Endothelial cell of umbilical vein (primary cell): Measurements from ENCODE around the gene METTL26. TPM values are rescaled to one million over a fixed set of nuclear protein-coding genes. Genes with fewer than 3 reads are reported as not detected.

Source experiments
- BruUV-seq: library from RNA; stranded (reverse); fragments of 400-500 nt; replicated peaks from 2 replicates; lab custom pipeline; 2021; lab: Mats Ljungman, UMichigan
- CTCF ChIA-PET: fragments of 300-600, 350-600 bp; sonication (Branson Sonifier 250); formaldehyde crosslinking; loops from one replicate; lab custom pipeline; 2021; ENCODE audit warnings: antibody characterized with exemption, inconsistent platforms; lab: Charles Lee
- POLR2A ChIA-PET: fragments of 300-600, 350-600 bp; sonication (Branson Sonifier 250); formaldehyde crosslinking; loops from one replicate; lab custom pipeline; 2021; ENCODE audit warnings: antibody characterized with exemption, inconsistent platforms; lab: Charles Lee
- DNase-seq: peaks from one replicate; pipeline ENCODE4 v3.0.0-alpha.2; 2011; ENCODE audit warnings: low read depth, low spot score
- FAIRE-seq: peaks from 2 replicates; lab custom pipeline; 2011; peaks lifted over from hg19 to GRCh38; lab: Jason Lieb, UNC
- H2AFZ ChIP-seq: 2 replicates; pipeline ENCODE4 v1.6.0; 2012; ENCODE audit warnings: low read depth, low read length, control low read depth, inconsistent platforms
- H3K27ac ChIP-seq: 2 replicates; pipeline ENCODE4 v1.5.1; 2011; ENCODE audit warnings: low read depth, mild to moderate bottlenecking, control low read depth, low read length, moderate library complexity; ENCODE audit not compliant: insufficient read depth
- H3K27me3 ChIP-seq, 2 experiments: 2 replicates each; pipeline versions ENCODE4 v1.6.0 to v1.6.1; 2011; ENCODE audit warnings: low read length in 2 of 2, mixed read lengths in 1 of 2; ENCODE audit not compliant: control insufficient read depth in 2 of 2, insufficient read depth in 2 of 2
- H3K36me3 ChIP-seq, 2 experiments: 2 replicates in 1 of 2; 3 replicates in 1 of 2; pipeline ENCODE4 v1.5.1; 2011; ENCODE audit warnings: low read length in 2 of 2, mild to moderate bottlenecking in 1 of 2, moderate library complexity in 1 of 2; ENCODE audit not compliant: control insufficient read depth in 2 of 2, insufficient read depth in 2 of 2; ENCODE audit errors: extremely low read depth in 1 of 2
- H3K4me1 ChIP-seq: 3 replicates; pipeline ENCODE4 v1.5.1; 2011; ENCODE audit warnings: mild to moderate bottlenecking, low read length; ENCODE audit not compliant: control insufficient read depth, insufficient read depth; ENCODE audit errors: extremely low read depth
- H3K4me2 ChIP-seq: 2 replicates; pipeline ENCODE4 v1.6.1; 2011; ENCODE audit warnings: low read length, control low read depth, mixed read lengths; ENCODE audit not compliant: insufficient read depth
- H3K4me3 ChIP-seq, 3 experiments: fragments of 200-600 bp in 1 of 3; sonication (generic), shearing (Covaris generic) in 1 of 3; replicated peaks in 1 of 3; 2 replicates each; pipeline ENCODE4 v1.5.1; 2011 to 2016; ENCODE audit warnings: control low read depth in 3 of 3, low read length in 3 of 3, mild to moderate bottlenecking in 2 of 3, inconsistent platforms in 1 of 3, low read depth in 1 of 3, moderate library complexity in 1 of 3; ENCODE audit not compliant: insufficient read depth in 1 of 3
- H3K79me2 ChIP-seq: 2 replicates; pipeline ENCODE4 v1.6.0; 2012; ENCODE audit warnings: low read length, inconsistent platforms; ENCODE audit not compliant: control insufficient read depth, insufficient read depth
- H3K9ac ChIP-seq: replicated peaks from 2 replicates; pipeline ENCODE3; 2011; ENCODE audit warnings: low read length, control low read depth; ENCODE audit not compliant: insufficient read depth; ENCODE audit errors: extremely low read depth
- H3K9me1 ChIP-seq: replicated peaks from 3 replicates; pipeline ENCODE4 v1.6.0; 2011; ENCODE audit warnings: mild to moderate bottlenecking, low read length; ENCODE audit not compliant: control insufficient read depth, insufficient read depth; ENCODE audit errors: extremely low read depth
- H3K9me3 ChIP-seq: replicated peaks from 2 replicates; pipeline ENCODE4 v1.5.1; 2012; ENCODE audit warnings: low read length, inconsistent platforms; ENCODE audit not compliant: control insufficient read depth, insufficient read depth
- H4K20me1 ChIP-seq: replicated peaks from 2 replicates; pipeline ENCODE3; 2011; ENCODE audit warnings: mild to moderate bottlenecking, low read length; ENCODE audit not compliant: control insufficient read depth, insufficient read depth; ENCODE audit errors: extremely low read depth
- EZH2 ChIP-seq: IDR thresholded peaks from 2 replicates; pipeline ENCODE4 v1.6.1; 2012; ENCODE audit warnings: borderline replicate concordance, low read depth, mild to moderate bottlenecking, moderate library complexity, low read length, inconsistent platforms; ENCODE audit not compliant: severe bottlenecking
- FOS ChIP-seq: IDR thresholded peaks from 2 replicates; pipeline ENCODE4 v1.6.1; 2011; ENCODE audit warnings: mild to moderate bottlenecking, low read length, moderate library complexity, borderline replicate concordance; ENCODE audit not compliant: insufficient read depth
- GATA2 ChIP-seq: IDR thresholded peaks from 2 replicates; pipeline ENCODE4 v1.7.0; 2011; ENCODE audit warnings: low read depth, mild to moderate bottlenecking, moderate library complexity, mixed read lengths, low read length; ENCODE audit not compliant: insufficient read length, insufficient read depth
- JUN ChIP-seq: IDR thresholded peaks from 2 replicates; pipeline ENCODE4 v1.6.1; 2011; ENCODE audit warnings: borderline replicate concordance, low read depth; ENCODE audit not compliant: insufficient read length, insufficient read depth
- MAX ChIP-seq: IDR thresholded peaks from 2 replicates; pipeline ENCODE4 v1.6.1; 2011; ENCODE audit not compliant: insufficient read depth, insufficient read length
- MYC ChIP-seq: IDR thresholded peaks from one replicate; pipeline ENCODE4 v1.6.1; 2011; ENCODE audit warnings: mild to moderate bottlenecking, low read depth, low read length
- POLR2A ChIP-seq: IDR thresholded peaks from 2 replicates; pipeline ENCODE4 v1.6.1; 2012; ENCODE audit warnings: low read depth, mild to moderate bottlenecking, control low read depth, low read length
- POLR2AphosphoS5 ChIP-seq: IDR thresholded peaks from 2 replicates; pipeline ENCODE4 v1.6.1; 2012; ENCODE audit warnings: low read depth, mild to moderate bottlenecking, control low read depth, low read length, moderate library complexity; ENCODE audit not compliant: insufficient read depth
- dilution Hi-C: fragments of 300-500 bp; cut with MboI; formaldehyde crosslinking; loops from one replicate; pipeline ENCODE4 v1.15.0; 2019; ENCODE audit warnings: low sequenced_read_pairs; ENCODE audit not compliant: extremely low pct_ligation_motif_present
- intact Hi-C: fragments of 100-400 bp; cut with micrococcal nuclease; formaldehyde crosslinking; loops from one replicate; pipeline ENCODE4 v1.10.0; 2022
- polyA plus RNA-seq, 4 experiments: library from polyadenylated mRNA; depleted of rRNA in 3 of 4; stranded (reverse) in 3 of 4; unstranded in 1 of 4; fragments of >200 nt; gene quantifications; 2 replicates each; pipeline versions ENCODE4 v1.2.1 to v1.2.3, GENCODE V29; 2011 to 2012; ENCODE audit warnings: missing spikeins in 1 of 4
- total RNA-seq: library from RNA; stranded (reverse); gene quantifications from 2 replicates; pipeline ENCODE4 v1.2.3, GENCODE V29; 2021
- TF ChIP-seq, protein P1 (sequence below), 2 donors: IDR thresholded peaks; 1 replicate in 1 of 2; 2 replicates in 1 of 2; pipeline ENCODE4 v1.5.1; 2011; ENCODE audit warnings: low read length in 2 of 2, mild to moderate bottlenecking in 2 of 2, moderate library complexity in 2 of 2, control low read depth in 1 of 2, inconsistent platforms in 1 of 2, low read depth in 1 of 2; ENCODE audit not compliant: insufficient read depth in 1 of 2; ENCODE audit errors: extremely low read depth in 1 of 2

METTL26 gene
- total and polyA plus RNA-seq, 2 donors (not counting 3 experiments of a cell fraction or from before 2014, with no cell fraction given), result 114 to 138 TPM

DNA sequence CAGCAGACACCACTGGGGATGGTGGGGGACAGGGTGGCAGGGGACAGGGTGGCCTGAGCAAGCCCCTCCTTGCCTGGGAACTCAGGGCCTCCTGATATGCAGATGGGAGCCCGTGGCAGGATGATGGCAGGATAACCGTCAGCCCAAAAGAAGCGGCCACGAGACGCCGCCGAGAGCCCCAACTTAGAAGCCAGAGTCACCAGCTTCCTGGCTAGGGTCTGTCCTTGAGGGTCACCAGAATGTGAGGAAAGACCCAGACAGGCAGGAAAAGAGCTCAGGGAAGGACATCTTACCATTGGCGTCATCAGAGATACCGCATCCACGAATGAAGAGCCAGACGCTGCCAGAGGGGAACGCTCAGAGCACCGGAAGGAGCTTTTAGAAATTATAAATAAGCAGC is 26.8 kb downstream of the METTL26 start:
- no peaks in the 10 kb centered on the region for H3K27me3 ChIP-seq
- H3K9ac ChIP-seq, result no peak overlapping the region
- dilution Hi-C loops (no loop called here), intact Hi-C loops (no loop called here)
- ChIA-PET POLR2A (no interaction called here), CTCF (interaction anchor here (0.6 to 2.0 kb wide), 5 partner anchors 9 to 32 kb away, joined by 3 to 9 read pairs (median 3); partner anchors contain the start of gene RAB40C)
- TF ChIP-seq MAX (no peak), JUN (no peak), MYC (no peak), POLR2A (no peak), POLR2AphosphoS5 (no peak), EZH2 (no peak), FOS (no peak), GATA2 (no peak)
- TF ChIP-seq, protein P1, sequence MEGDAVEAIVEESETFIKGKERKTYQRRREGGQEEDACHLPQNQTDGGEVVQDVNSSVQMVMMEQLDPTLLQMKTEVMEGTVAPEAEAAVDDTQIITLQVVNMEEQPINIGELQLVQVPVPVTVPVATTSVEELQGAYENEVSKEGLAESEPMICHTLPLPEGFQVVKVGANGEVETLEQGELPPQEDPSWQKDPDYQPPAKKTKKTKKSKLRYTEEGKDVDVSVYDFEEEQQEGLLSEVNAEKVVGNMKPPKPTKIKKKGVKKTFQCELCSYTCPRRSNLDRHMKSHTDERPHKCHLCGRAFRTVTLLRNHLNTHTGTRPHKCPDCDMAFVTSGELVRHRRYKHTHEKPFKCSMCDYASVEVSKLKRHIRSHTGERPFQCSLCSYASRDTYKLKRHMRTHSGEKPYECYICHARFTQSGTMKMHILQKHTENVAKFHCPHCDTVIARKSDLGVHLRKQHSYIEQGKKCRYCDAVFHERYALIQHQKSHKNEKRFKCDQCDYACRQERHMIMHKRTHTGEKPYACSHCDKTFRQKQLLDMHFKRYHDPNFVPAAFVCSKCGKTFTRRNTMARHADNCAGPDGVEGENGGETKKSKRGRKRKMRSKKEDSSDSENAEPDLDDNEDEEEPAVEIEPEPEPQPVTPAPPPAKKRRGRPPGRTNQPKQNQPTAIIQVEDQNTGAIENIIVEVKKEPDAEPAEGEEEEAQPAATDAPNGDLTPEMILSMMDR (IDR thresholded peaks at IDR 0.05; ENCODE audit: extremely low read depth in 1 of 2, insufficient read depth in 1 of 2, low read depth in 1 of 2, low read length in 2 of 2), result no peak
- FAIRE-seq (no peak), DNase-seq (no peak)
- no TSS peak for BruUV-seq
- no peaks in the 10 kb centered on the region for H3K9me1 ChIP-seq
- H3K4me2 ChIP-seq, result no peak overlapping the region
- H2AFZ ChIP-seq, result no peak overlapping the region
- no peak overlapping the region for H3K4me3 ChIP-seq
- H3K79me2 ChIP-seq, result peaks cover 1% of the 10 kb centered on the region
- no peaks in the 10 kb centered on the region for H3K9me3 ChIP-seq
- H3K36me3 ChIP-seq, result no peaks in the 10 kb centered on the region
- no peak overlapping the region for H3K27ac ChIP-seq
- no peaks in the 10 kb centered on the region for H4K20me1 ChIP-seq
- H3K4me1 ChIP-seq, result no peaks in the 10 kb centered on the region
